SU-DHL-6 (cell line): ENCODE results near the gene DHRS7B.

Experiments
- EZH2phosphoT487 ChIP-seq: fragments of 200-600 bp; sonication (generic), shearing (Covaris generic); conservative IDR thresholded peaks from 2 replicates; pipeline ENCODE4 v1.6.1; 2018; ENCODE audit warnings: mild to moderate bottlenecking, antibody characterized with exemption, low read length, moderate library complexity, mixed read lengths
- TF ChIP-seq, protein P1 (sequence below): fragments of 200-600 bp; sonication (generic); IDR thresholded peaks from one replicate; pipeline ENCODE4 v1.5.1; 2017; ENCODE audit warnings: antibody characterized with exemption, mild to moderate bottlenecking, low read length, moderate library complexity; ENCODE audit not compliant: insufficient read depth, poor library complexity, severe bottlenecking

GRCh38 chr17:21127509-21128077 is 829 bp downstream of the DHRS7B start:
- TF ChIP-seq, protein P1, sequence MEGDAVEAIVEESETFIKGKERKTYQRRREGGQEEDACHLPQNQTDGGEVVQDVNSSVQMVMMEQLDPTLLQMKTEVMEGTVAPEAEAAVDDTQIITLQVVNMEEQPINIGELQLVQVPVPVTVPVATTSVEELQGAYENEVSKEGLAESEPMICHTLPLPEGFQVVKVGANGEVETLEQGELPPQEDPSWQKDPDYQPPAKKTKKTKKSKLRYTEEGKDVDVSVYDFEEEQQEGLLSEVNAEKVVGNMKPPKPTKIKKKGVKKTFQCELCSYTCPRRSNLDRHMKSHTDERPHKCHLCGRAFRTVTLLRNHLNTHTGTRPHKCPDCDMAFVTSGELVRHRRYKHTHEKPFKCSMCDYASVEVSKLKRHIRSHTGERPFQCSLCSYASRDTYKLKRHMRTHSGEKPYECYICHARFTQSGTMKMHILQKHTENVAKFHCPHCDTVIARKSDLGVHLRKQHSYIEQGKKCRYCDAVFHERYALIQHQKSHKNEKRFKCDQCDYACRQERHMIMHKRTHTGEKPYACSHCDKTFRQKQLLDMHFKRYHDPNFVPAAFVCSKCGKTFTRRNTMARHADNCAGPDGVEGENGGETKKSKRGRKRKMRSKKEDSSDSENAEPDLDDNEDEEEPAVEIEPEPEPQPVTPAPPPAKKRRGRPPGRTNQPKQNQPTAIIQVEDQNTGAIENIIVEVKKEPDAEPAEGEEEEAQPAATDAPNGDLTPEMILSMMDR: no peak
- no peak for TF ChIP-seq EZH2phosphoT487
